ENCODE measurements around the gene SLC11A1. TPM values are rescaled to one million over a fixed set of nuclear protein-coding genes. Genes with fewer than 3 reads are reported as not detected.

The SLC11A1 gene
- total and polyA plus RNA-seq, 2 experiments from 2014 or later = 0.60 to 0.74 TPM

DNA sequence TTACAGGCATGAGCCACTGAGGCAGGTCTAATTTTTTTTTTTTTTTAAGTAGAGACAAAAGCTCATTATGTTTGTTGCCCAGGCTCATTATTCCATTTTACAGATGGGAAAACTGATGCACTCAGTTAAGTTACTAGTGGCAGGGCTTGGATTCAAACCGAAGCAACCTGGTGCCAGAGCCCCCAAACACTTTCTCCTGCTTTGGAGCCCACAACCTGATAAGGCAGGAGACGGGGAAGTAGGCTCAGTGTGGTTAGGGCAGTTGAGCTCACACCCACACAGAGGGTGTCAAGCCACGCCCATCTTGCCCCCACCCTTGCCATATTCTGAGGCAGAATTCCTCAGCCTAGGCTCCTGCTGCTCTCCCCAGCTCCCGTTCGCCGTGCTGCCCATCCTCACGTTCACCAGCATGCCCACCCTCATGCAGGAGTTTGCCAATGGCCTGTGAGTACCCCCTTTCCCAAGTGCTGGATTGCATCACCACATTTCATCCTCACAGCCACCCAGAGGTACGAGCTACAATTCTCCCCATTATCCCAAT, 11.7 kb downstream of the SLC11A1 start:
- no peaks in the 10 kb centered on the region for H3K36me3 ChIP-seq (replicated peaks; ENCODE audit: insufficient read depth, low read depth)
- H3K27me3 ChIP-seq = no peaks in the 10 kb centered on the region
- H3K4me2 ChIP-seq = no peak overlapping the region
- peak; percentile 2 for DNase-seq (ENCODE audit: low spot score)
- H3K79me2 ChIP-seq = peaks cover 9% of the 10 kb centered on the region
- H3K27ac ChIP-seq = no peak overlapping the region
- H2AFZ ChIP-seq = no peak overlapping the region
- H3K4me3 ChIP-seq = no peak overlapping the region
- peaks cover 7% of the 10 kb centered on the region for H3K4me1 ChIP-seq (ENCODE audit: insufficient read depth)
- WGBS (ENCODE audit: low lambda C conversion rate, missing lambda C conversion rate) = 79% methylated on average over 8 of the region's 8 CpGs
- H3K9me2 ChIP-seq (replicated peaks; ENCODE audit: insufficient read depth) = no peaks in the 10 kb centered on the region
- TF ChIP-seq, protein P1, sequence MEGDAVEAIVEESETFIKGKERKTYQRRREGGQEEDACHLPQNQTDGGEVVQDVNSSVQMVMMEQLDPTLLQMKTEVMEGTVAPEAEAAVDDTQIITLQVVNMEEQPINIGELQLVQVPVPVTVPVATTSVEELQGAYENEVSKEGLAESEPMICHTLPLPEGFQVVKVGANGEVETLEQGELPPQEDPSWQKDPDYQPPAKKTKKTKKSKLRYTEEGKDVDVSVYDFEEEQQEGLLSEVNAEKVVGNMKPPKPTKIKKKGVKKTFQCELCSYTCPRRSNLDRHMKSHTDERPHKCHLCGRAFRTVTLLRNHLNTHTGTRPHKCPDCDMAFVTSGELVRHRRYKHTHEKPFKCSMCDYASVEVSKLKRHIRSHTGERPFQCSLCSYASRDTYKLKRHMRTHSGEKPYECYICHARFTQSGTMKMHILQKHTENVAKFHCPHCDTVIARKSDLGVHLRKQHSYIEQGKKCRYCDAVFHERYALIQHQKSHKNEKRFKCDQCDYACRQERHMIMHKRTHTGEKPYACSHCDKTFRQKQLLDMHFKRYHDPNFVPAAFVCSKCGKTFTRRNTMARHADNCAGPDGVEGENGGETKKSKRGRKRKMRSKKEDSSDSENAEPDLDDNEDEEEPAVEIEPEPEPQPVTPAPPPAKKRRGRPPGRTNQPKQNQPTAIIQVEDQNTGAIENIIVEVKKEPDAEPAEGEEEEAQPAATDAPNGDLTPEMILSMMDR (IDR thresholded peaks at IDR 0.05; ENCODE audit: poor library complexity) = no peak
- no peak for TF ChIP-seq EZH2 (IDR thresholded peaks at IDR 0.05; ENCODE audit: borderline replicate concordance)
- TF ChIP-seq EZH2phosphoT487 (IDR thresholded peaks at IDR 0.05; ENCODE audit: low read depth, severe bottlenecking, unreplicated experiment) = no peak
- no peaks in the 10 kb centered on the region for H3K9me3 ChIP-seq (ENCODE audit: low read depth)
- H4K20me1 ChIP-seq (ENCODE audit: insufficient read depth, poor library complexity, severe bottlenecking) = no peaks in the 10 kb centered on the region

DNA sequence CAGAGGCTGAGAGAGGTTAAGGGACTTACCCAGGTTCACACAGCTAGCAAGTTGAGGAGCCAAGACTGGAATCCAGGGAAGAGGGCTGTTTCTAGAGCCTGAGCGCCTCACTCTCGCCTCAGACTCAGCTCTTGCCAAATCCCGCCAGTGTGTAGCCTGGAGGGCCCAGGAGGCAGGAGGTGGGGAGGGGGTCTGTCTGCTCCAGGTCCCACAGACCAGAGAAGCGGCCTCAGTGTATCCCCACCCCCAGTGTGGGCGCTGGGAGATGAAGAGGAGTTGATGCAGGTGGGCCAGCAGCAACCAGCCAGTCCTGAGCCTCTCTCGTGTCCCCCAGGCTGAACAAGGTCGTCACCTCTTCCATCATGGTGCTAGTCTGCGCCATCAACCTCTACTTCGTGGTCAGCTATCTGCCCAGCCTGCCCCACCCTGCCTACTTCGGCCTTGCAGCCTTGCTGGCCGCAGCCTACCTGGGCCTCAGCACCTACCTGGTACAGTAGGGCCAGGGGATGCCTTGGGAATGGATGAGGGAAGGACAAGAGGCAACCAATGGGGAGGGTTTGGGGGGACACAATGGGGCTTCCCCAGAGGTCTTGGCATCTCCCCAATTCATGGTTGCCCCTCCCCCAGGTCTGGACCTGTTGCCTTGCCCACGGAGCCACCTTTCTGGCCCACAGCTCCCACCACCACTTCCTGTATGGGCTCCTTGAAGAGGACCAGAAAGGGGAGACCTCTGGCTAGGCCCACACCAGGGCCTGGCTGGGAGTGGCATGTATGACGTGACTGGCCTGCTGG, 12.4 kb downstream of the SLC11A1 start:
- Histone ChIP-seq H3K4me1 (ENCODE audit: insufficient read depth) (peaks cover 7% of the 10 kb centered on the region), H3K79me2 (peaks cover 13% of the 10 kb centered on the region), H3K36me3 (replicated peaks; ENCODE audit: insufficient read depth, low read depth) (no peaks in the 10 kb centered on the region), H3K27me3 (no peaks in the 10 kb centered on the region), H2AFZ (no peak overlapping the region), H4K20me1 (ENCODE audit: insufficient read depth, poor library complexity, severe bottlenecking) (no peaks in the 10 kb centered on the region), H3K4me2 (no peak overlapping the region), H3K9me3 (ENCODE audit: low read depth) (no peaks in the 10 kb centered on the region), H3K9me2 (replicated peaks; ENCODE audit: insufficient read depth) (no peaks in the 10 kb centered on the region), H3K27ac (no peak overlapping the region), H3K4me3 (no peak overlapping the region)
- TF ChIP-seq, protein P1 (IDR thresholded peaks at IDR 0.05; ENCODE audit: poor library complexity) = no peak
- no peak for TF ChIP-seq EZH2 (IDR thresholded peaks at IDR 0.05; ENCODE audit: borderline replicate concordance)
- no peak for TF ChIP-seq EZH2phosphoT487 (IDR thresholded peaks at IDR 0.05; ENCODE audit: low read depth, severe bottlenecking, unreplicated experiment)
- 90% methylated on average over 13 of the region's 13 CpGs for WGBS (ENCODE audit: low lambda C conversion rate, missing lambda C conversion rate)
- DNase-seq (ENCODE audit: low spot score) = peak; percentile 22

DNA sequence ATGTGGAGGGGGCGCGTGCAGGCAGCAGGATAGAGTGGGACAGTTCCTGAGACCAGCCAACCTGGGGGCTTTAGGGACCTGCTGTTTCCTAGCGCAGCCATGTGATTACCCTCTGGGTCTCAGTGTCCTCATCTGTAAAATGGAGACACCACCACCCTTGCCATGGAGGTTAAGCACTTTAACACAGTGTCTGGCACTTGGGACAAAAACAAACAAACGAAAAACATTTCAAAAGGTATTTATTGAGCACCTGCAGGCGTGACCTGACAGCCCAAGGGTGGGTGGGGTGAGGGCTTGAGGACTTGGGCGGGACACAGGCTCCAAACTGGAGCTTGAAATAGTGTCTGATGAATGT, 13.0 kb downstream of the SLC11A1 start:
- 85% methylated on average over 6 of the region's 6 CpGs for WGBS (ENCODE audit: low lambda C conversion rate, missing lambda C conversion rate)
- no peaks in the 10 kb centered on the region for H3K27me3 ChIP-seq
- peaks cover 16% of the 10 kb centered on the region for H3K79me2 ChIP-seq
- no peak for DNase-seq (ENCODE audit: low spot score)
- TF ChIP-seq, protein P1 (IDR thresholded peaks at IDR 0.05; ENCODE audit: poor library complexity) = no peak
- no peak for TF ChIP-seq EZH2 (IDR thresholded peaks at IDR 0.05; ENCODE audit: borderline replicate concordance)
- no peak for TF ChIP-seq EZH2phosphoT487 (IDR thresholded peaks at IDR 0.05; ENCODE audit: low read depth, severe bottlenecking, unreplicated experiment)
- no peaks in the 10 kb centered on the region for H3K9me3 ChIP-seq (ENCODE audit: low read depth)
- H3K4me1 ChIP-seq (ENCODE audit: insufficient read depth) = peaks cover 7% of the 10 kb centered on the region
- H2AFZ ChIP-seq = no peak overlapping the region
- H3K36me3 ChIP-seq (replicated peaks; ENCODE audit: insufficient read depth, low read depth) = no peaks in the 10 kb centered on the region
- H3K4me3 ChIP-seq = no peak overlapping the region
- no peaks in the 10 kb centered on the region for H3K9me2 ChIP-seq (replicated peaks; ENCODE audit: insufficient read depth)
- H4K20me1 ChIP-seq (ENCODE audit: insufficient read depth, poor library complexity, severe bottlenecking) = no peaks in the 10 kb centered on the region
- peak overlapping the region; percentile 88 for H3K4me2 ChIP-seq
- H3K27ac ChIP-seq = peak overlapping the region; percentile 100
